ENCODE measurements around the gene SLC2A4RG. TPM values are rescaled to one million over a fixed set of nuclear protein-coding genes. Genes with fewer than 3 reads are reported as not detected.

SLC2A4RG gene
- total and polyA plus RNA-seq, 2 of the 13 experiments (the other 11 are each of a cell fraction or from before 2014, with no cell fraction given) = 91.4 to 95.9 TPM

GRCh38 chr20:63693733-63694583, 45.6 kb upstream of the SLC2A4RG start (continued):
- no peak for TF ChIP-seq DZIP1 (CRISPR knock-in tag; IDR thresholded peaks at IDR 0.05)
- TF ChIP-seq ZC3H13 (CRISPR knock-in tag; IDR thresholded peaks at IDR 0.05) = 0 out of 2 replicates have a peak, but pooled peaks have one; percentile 12
- TF ChIP-seq PHF8 (CRISPR knock-in tag; IDR thresholded peaks at IDR 0.05) = no peak
- no peak for TF ChIP-seq DNMT3B (CRISPR knock-in tag; conservative IDR thresholded peaks at IDR 0.05)
- TF ChIP-seq GZF1 (CRISPR knock-in tag; IDR thresholded peaks at IDR 0.05) = no peak
- TF ChIP-seq ZBTB7A (CRISPR knock-in tag; IDR thresholded peaks at IDR 0.05) = no peak
- TF ChIP-seq SMC3 (IDR thresholded peaks at IDR 0.05; ENCODE audit: low read length) = no peak
- TF ChIP-seq NONO (IDR thresholded peaks at IDR 0.05) = no peak
- TF ChIP-seq NONO (CRISPR knock-in tag; conservative IDR thresholded peaks at IDR 0.05) = no peak
- TF ChIP-seq ZNF468 (CRISPR knock-in tag; IDR thresholded peaks at IDR 0.05) = no peak
- TF ChIP-seq ZSCAN12 (CRISPR knock-in tag; IDR thresholded peaks at IDR 0.05) = no peak
- TF ChIP-seq, protein P1, sequence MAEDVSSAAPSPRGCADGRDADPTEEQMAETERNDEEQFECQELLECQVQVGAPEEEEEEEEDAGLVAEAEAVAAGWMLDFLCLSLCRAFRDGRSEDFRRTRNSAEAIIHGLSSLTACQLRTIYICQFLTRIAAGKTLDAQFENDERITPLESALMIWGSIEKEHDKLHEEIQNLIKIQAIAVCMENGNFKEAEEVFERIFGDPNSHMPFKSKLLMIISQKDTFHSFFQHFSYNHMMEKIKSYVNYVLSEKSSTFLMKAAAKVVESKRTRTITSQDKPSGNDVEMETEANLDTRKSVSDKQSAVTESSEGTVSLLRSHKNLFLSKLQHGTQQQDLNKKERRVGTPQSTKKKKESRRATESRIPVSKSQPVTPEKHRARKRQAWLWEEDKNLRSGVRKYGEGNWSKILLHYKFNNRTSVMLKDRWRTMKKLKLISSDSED (CRISPR knock-in tag; IDR thresholded peaks at IDR 0.05) = no peak
- TF ChIP-seq ZSCAN30 (CRISPR knock-in tag; IDR thresholded peaks at IDR 0.05) = no peak
- TF ChIP-seq, protein P2, sequence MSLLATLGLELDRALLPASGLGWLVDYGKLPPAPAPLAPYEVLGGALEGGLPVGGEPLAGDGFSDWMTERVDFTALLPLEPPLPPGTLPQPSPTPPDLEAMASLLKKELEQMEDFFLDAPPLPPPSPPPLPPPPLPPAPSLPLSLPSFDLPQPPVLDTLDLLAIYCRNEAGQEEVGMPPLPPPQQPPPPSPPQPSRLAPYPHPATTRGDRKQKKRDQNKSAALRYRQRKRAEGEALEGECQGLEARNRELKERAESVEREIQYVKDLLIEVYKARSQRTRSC (CRISPR knock-in tag; IDR thresholded peaks at IDR 0.05; ENCODE audit: low read depth) = no peak
- TF ChIP-seq AGO2 (optimal IDR thresholded peaks at IDR 0.05; ENCODE audit: low read depth, low read length) = peak; percentile 87
- TF ChIP-seq, protein P3, sequence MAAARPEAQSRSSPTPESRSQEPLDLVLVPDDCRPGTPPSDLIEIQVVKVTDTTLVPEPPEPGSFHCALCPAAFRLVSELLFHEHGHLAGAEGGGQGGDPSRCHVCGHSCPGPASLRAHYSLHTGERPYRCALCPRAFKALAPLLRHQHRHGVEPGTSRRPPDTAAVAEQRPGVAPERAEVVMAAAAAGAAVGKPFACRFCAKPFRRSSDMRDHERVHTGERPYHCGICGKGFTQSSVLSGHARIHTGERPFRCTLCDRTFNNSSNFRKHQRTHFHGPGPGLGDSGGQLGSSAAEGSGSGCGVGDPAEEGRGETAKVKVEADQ (CRISPR knock-in tag; IDR thresholded peaks at IDR 0.05; ENCODE audit: borderline replicate concordance) = no peak
- TF ChIP-seq, protein P4, sequence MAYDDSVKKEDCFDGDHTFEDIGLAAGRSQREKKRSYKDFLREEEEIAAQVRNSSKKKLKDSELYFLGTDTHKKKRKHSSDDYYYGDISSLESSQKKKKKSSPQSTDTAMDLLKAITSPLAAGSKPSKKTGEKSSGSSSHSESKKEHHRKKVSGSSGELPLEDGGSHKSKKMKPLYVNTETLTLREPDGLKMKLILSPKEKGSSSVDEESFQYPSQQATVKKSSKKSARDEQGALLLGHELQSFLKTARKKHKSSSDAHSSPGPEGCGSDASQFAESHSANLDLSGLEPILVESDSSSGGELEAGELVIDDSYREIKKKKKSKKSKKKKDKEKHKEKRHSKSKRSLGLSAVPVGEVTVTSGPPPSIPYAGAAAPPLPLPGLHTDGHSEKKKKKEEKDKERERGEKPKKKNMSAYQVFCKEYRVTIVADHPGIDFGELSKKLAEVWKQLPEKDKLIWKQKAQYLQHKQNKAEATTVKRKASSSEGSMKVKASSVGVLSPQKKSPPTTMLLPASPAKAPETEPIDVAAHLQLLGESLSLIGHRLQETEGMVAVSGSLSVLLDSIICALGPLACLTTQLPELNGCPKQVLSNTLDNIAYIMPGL (CRISPR knock-in tag; IDR thresholded peaks at IDR 0.05; ENCODE audit: borderline replicate concordance in 1 of 2, low read depth in 1 of 2) = no peak
- TF ChIP-seq, protein P5, sequence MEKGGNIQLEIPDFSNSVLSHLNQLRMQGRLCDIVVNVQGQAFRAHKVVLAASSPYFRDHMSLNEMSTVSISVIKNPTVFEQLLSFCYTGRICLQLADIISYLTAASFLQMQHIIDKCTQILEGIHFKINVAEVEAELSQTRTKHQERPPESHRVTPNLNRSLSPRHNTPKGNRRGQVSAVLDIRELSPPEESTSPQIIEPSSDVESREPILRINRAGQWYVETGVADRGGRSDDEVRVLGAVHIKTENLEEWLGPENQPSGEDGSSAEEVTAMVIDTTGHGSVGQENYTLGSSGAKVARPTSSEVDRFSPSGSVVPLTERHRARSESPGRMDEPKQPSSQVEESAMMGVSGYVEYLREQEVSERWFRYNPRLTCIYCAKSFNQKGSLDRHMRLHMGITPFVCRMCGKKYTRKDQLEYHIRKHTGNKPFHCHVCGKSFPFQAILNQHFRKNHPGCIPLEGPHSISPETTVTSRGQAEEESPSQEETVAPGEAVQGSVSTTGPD (CRISPR knock-in tag; IDR thresholded peaks at IDR 0.05) = no peak
- no peak for TF ChIP-seq ZNF207 (IDR thresholded peaks at IDR 0.05; ENCODE audit: borderline replicate concordance)
- no peak for TF ChIP-seq HOXA7 (CRISPR knock-in tag; IDR thresholded peaks at IDR 0.05)
- TF ChIP-seq ESRRA (CRISPR knock-in tag; IDR thresholded peaks at IDR 0.05; ENCODE audit: low read depth) = no peak

Measured in HepG2 (cell line).